ENCODE data around the gene MAGEB5.
"Not testable (repeated sequence)": the region's sequence is repeated elsewhere in the genome, so short reads cannot be mapped to it uniquely, and the experiment has no call there.

The MAGEB5 gene, protein sequence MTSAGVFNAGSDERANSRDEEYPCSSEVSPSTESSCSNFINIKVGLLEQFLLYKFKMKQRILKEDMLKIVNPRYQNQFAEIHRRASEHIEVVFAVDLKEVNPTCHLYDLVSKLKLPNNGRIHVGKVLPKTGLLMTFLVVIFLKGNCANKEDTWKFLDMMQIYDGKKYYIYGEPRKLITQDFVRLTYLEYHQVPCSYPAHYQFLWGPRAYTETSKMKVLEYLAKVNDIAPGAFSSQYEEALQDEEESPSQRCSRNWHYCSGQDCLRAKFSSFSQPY

DNA sequence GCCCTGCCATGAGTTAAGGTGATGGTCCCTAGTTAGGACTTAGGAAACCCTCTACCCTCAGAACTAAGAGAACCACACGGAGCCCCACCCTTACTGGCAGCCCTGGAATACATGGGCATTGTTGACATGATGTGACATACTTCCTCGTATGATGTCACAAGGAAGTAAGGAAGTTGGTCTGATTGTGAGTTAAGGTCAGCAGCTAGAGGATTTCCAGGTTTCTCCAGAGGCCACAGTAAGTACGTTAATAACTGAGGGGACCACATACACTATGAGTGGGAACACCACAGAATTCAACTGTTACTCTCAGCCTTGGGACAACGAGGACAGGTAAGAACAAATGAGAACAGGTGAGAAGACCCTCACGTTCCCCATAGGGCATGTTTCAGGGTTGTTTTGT, at the start of gene MAGEB5:
MAGEB5 (plus strand) TSS at position 301 of the 400 bp plus-strand sequence. CDS start 1,133 bp downstream, outside the sequence.
- DNase-seq = no peak

DNA sequence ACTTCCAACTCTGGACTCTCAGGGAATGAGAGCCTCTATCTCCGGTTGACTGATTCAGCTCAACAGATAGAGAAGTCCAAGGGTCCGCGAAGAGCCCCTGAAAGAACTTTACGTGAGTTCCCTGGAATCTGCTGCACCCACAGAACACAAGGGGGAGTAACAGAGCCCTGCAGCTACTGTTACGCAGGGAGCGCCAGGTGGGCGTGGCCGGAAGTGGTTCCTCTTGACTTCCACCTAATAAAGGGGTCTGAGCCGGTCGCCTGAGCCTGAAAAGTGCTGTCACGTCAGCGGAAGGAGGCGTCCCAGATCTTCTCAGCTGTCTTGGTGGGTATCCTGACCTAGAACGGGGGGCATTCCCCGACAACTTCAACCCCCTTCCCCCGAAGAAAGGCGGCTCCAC, 23.8 kb upstream of the MAGEB5 start, which contains the start of gene MAGEB6:
MAGEB6 (plus strand) TSS at position 237 of the 400 bp plus-strand sequence. CDS start 1,407 bp downstream, outside the sequence.
- no peak for DNase-seq

DNA sequence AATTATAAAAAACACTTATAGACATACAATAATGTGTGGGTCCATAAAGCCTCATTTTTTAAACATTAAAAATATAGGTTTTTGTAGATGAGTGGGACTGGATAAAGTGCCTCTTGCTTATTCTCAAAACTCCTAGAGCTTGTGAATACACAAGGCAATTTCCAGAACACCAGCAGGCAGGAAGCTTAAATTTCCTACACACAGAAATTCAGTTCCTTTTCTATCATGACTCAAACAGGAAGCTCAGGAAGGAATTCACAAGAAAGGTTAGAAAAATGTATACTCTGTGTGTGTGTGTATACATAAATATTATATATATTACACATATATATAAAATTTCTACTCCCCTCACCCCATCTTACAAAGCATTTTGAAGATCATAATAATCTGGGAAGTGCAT, 12.4 kb upstream of the MAGEB5 start:
- no peak for DNase-seq

DNA sequence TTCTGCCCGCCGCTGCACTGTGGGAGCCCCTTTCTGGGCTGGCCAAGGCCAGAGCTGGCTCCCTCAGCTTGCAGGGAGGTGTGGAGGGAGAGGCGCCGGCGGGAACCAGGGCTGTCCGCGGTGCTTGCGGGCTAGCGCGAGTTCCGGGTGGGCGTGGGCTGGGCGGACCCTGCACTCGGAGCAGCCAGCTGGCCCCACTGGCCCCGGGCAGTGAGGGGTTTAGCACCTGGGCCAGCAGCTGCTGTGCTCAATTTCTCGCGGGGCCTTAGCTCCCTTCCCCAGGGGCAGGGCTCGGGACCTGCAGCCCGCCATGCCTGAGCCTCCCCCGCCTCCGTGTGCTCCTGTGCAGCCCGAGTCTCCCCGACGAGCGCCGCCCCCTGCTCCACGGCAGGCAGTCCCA, 11.3 kb upstream of the MAGEB5 start:
- not testable (repeated sequence) for DNase-seq

DNA sequence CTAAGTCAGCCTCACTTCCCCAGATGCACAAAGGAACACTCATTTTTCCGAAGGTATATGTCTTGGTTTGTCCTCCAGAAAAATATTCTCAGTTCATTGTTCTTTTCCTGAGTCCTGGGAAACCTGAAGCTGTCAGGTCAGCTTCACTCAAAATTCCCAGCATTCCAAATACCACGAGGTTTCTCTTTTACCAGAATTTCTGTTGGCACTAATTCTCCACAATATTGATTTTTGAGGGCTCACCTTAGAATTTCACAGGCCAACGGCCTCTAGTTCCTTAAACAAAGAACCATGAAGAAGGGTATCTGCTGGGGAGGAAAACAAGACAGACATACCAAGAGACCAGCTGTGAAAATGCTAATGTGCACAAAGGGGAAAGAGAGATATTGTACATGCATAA, 8.0 kb upstream of the MAGEB5 start:
- no peak for DNase-seq

DNA sequence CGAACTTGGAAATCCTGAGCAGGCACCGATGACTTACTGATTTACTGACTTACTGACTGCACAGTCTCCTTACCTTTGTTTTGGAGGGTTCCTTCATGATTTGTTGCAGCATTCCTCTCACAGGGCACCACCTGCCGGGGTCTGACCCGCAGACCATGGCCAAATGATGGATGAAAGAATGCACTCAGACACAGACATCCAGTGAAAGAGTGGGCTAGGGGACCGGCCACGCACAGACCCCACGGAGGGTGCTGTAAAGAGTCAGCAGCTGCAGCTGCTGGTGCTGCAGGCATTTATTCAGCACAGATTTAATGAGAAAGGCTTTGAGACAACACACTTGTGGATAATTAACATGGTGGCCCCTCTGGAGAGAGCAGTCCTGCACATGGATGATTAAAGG, 3.4 kb downstream of the MAGEB5 start:
- DNase-seq = no peak

DNA sequence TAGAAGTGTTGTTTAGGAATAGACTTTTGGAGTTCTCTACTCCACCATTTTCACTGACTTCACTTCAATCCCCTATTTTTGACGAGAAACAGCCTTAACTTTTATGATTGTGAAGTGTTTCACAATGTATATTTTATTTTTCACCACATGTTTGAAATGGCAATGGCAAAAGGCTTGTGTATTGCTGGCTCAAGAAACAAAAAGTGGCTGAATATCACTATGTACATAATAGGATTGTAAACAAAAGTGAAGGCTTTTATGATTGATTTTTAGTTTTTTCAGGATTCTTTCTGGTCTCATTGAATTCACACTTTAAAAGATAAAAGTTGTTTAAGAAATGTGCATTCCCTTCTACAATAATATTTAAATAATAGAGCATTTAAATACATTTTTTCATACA, 18.2 kb downstream of the MAGEB5 start:
- no peak for DNase-seq

DNA sequence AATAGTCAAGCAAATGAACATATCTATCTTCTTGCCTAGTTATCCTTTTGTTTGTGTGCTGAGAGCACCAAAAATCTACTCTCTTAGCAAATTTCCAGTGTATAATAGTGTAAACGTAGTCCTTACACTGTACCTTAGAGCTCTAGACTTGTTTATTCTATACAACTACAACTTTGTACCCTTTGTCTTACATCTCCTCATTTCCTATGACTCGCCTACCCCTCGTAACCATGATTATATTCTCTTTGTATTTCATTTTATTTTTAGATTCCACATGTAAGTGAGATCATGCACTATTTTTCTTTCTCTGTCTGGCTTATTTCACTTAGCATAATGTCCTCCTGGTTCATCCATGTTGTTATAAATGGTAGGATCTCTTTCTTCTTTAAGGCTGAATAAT, 37.6 kb downstream of the MAGEB5 start:
- no peak for DNase-seq

DNA sequence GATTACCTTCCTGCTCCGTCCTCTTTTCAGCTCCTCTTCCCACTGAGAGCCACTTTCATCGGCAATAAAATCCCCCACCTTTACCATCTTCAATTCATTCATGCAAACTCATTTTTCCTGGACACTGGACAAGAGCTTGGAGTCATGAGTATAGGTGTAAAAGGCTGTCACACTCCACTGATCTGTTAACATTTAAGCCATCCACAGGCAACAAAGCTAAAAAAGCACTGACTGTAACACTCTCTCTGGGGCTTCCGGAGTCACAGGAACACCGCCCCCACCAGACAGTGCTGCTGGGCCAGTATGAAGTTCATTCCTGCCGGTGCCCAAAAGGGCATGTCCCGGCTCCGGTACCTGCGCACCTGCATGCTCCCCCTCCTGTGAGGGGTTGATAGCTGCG, 38.5 kb downstream of the MAGEB5 start:
- no peak for DNase-seq

DNA sequence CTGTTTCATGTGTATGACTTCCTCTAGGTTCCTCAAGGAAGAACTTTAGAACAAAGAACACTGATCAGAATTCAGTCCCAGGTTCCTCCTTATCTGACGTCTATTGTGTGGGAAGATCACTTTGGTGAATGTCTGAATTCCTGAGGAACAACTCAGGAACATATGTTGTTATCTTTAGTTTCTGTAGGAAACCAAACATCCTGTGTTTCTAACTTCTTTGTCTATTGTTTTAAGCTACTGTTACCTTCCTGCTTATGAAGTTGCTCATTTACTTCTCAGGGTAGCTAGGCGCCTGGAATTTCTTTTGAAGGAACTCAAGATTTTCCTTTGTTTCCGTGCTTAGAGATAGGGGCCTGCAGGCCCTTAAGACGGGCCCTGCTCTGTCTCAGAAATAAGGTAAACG, 46.2 kb downstream of the MAGEB5 start:
- DNase-seq = no peak

Data from activated CD4-positive, CD25-positive, alpha-beta regulatory T cell (primary cell).